Vagina (tissue), 2 donors: ENCODE data around the gene ESR1.

Source experiments
- POLR2A ChIP-seq, 2 donors: fragments of 450-650 bp; IDR thresholded peaks; one replicate each; pipeline ENCODE4 v1.6.1; 2017; ENCODE audit warnings: antibody characterized with exemption in 2 of 2, mild to moderate bottlenecking in 2 of 2, moderate library complexity in 2 of 2
- POLR2AphosphoS5 ChIP-seq, 2 donors: sonication (generic); formaldehyde crosslinking; IDR thresholded peaks; one replicate each; pipeline ENCODE4 v1.9.0; 2017; ENCODE audit warnings: antibody characterized with exemption in 2 of 2, mild to moderate bottlenecking in 2 of 2, low read depth in 1 of 2; ENCODE audit not compliant: insufficient read depth in 1 of 2
- TF ChIP-seq, protein P1 (sequence below), 3 experiments: fragments of 450-650 bp in 2 of 3; fragments of 200-600 bp in 1 of 3; sonication (generic) in 1 of 3; IDR thresholded peaks; one replicate each; pipeline ENCODE4 v1.5.1; 2017 to 2019; ENCODE audit warnings: antibody characterized with exemption in 3 of 3, mild to moderate bottlenecking in 2 of 3, moderate library complexity in 2 of 3

DNA sequence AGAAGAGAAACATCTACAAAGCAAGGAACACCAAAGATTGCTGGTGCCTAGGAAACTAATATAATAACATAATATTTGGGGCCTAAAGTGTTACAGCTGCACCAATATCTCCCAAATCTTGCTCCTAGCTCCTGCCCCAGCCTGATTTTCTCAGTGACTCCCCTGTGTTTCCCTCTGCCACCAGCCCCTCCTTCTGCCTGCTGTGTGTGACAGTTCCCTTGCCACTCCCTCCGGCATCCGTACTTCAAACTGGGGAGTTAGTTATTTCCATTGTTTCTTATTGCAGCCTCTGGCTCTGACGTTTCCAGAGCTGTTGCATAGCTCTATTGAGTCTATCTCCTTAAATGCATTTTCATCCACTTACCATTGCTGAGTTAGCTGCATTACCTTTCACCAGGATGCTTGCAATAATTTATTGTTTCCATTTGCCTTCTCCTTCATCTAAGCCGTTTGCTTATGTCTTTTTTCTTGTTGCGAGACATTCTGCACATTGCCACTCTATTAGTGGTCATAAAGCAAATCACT, 43.1 kb downstream of the ESR1 start:
- TF ChIP-seq POLR2A (IDR thresholded peaks at IDR 0.05) (no peak), POLR2AphosphoS5 (IDR thresholded peaks at IDR 0.05; ENCODE audit: insufficient read depth in 1 of 2, low read depth in 1 of 2) (no peak)
- TF ChIP-seq, protein P1, sequence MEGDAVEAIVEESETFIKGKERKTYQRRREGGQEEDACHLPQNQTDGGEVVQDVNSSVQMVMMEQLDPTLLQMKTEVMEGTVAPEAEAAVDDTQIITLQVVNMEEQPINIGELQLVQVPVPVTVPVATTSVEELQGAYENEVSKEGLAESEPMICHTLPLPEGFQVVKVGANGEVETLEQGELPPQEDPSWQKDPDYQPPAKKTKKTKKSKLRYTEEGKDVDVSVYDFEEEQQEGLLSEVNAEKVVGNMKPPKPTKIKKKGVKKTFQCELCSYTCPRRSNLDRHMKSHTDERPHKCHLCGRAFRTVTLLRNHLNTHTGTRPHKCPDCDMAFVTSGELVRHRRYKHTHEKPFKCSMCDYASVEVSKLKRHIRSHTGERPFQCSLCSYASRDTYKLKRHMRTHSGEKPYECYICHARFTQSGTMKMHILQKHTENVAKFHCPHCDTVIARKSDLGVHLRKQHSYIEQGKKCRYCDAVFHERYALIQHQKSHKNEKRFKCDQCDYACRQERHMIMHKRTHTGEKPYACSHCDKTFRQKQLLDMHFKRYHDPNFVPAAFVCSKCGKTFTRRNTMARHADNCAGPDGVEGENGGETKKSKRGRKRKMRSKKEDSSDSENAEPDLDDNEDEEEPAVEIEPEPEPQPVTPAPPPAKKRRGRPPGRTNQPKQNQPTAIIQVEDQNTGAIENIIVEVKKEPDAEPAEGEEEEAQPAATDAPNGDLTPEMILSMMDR (IDR thresholded peaks at IDR 0.05): no peak
